HCT116 (cell line): Measurements from ENCODE around the gene SLC10A7. TPM values are rescaled to one million over a fixed set of nuclear protein-coding genes. Genes with fewer than 3 reads are reported as not detected.

Experiments
- ATAC-seq: fragments of 200-7000 bp; cut with Tn5 transposase; 2 replicates; pipeline ENCODE4 v1.9.1; 2020; ENCODE audit warnings: mild to moderate bottlenecking, moderate library complexity
- BruUV-seq: library from RNA; stranded (reverse); fragments of 400-500 nt; replicated peaks from 2 replicates; lab custom pipeline; 2021; lab: Mats Ljungman, UMichigan
- CTCF ChIA-PET: fragments of 300-600 bp; sonication (Branson Sonifier 250); formaldehyde crosslinking; loops from one replicate; lab custom pipeline; 2021; ENCODE audit warnings: antibody characterized with exemption; lab: Charles Lee
- POLR2A ChIA-PET: fragments of 300-600, 350-600 bp; sonication (Branson Sonifier 250); formaldehyde crosslinking; loops from one replicate; lab custom pipeline; 2021; ENCODE audit warnings: antibody characterized with exemption; lab: Charles Lee
- RAD21 ChIA-PET, 2 experiments: fragments of 300-600 bp; sonication (Branson Sonifier 250); formaldehyde crosslinking; loops; one replicate each; lab custom pipeline; 2023; ENCODE audit warnings: low total read pairs in 2 of 2; ENCODE audit not compliant: uncharacterized antibody in 2 of 2, unreplicated experiment in 2 of 2, low non-redundant PET in 1 of 2; lab: Charles Lee
- DNase-seq: peaks from one replicate; pipeline ENCODE4 v3.0.0-alpha.2; 2010; ENCODE audit warnings: low read depth, low spot score
- H2AFZ ChIP-seq: fragments of 200-600 bp; shearing (Covaris generic), sonication (generic); 2 replicates; pipeline ENCODE4 v1.6.1; 2017; ENCODE audit warnings: low read depth, mixed run types, mixed read lengths, antibody characterized with exemption, low read length; ENCODE audit not compliant: poor library complexity, severe bottlenecking
- H3K27ac ChIP-seq: 2 replicates; pipeline ENCODE4 v1.5.1; 2012; ENCODE audit warnings: low read depth, low read length
- H3K27me3 ChIP-seq: fragments of 200-600 bp; sonication (generic); 2 replicates; pipeline ENCODE4 v1.6.1; 2016; ENCODE audit warnings: mixed run types, low read length, mixed read lengths; ENCODE audit not compliant: insufficient read depth
- H3K36me3 ChIP-seq, 2 experiments: fragments of 200-500 bp in 1 of 2; fragments of 200-600 bp in 1 of 2; sonication (Bioruptor generic) in 1 of 2; sonication (generic) in 1 of 2; 2 replicates each; pipeline versions ENCODE4 v1.5.1 to v1.6.1; 2014 to 2016; ENCODE audit warnings: low read length in 2 of 2, inconsistent platforms in 1 of 2, mixed read lengths in 1 of 2, mixed run types in 1 of 2; ENCODE audit not compliant: insufficient read depth in 2 of 2, control insufficient read depth in 1 of 2
- H3K4me1 ChIP-seq, 2 experiments: fragments of 200-600 bp in 1 of 2; sonication (generic) in 1 of 2; 2 replicates each; pipeline versions ENCODE4 v1.5.1 to v1.6.1; 2012 to 2017; ENCODE audit warnings: low read length in 2 of 2, inconsistent platforms in 1 of 2, mild to moderate bottlenecking in 1 of 2, mixed read lengths in 1 of 2, mixed run types in 1 of 2, moderate library complexity in 1 of 2; ENCODE audit not compliant: insufficient read depth in 2 of 2, control insufficient read depth in 1 of 2
- H3K4me2 ChIP-seq: fragments of 200-600 bp; sonication (generic); 2 replicates; pipeline ENCODE4 v1.6.1; 2017; ENCODE audit warnings: mixed run types, low read length, mixed read lengths
- H3K4me3 ChIP-seq, 2 experiments: fragments of 200-600 bp in 1 of 2; sonication (generic) in 1 of 2; replicated peaks in 1 of 2; 2 replicates each; pipeline ENCODE4 v1.5.1; 2011 to 2016; ENCODE audit warnings: low read length in 2 of 2, control low read depth in 1 of 2, low read depth in 1 of 2, mild to moderate bottlenecking in 1 of 2, mixed read lengths in 1 of 2, mixed run types in 1 of 2
- H3K79me2 ChIP-seq: fragments of 200-600 bp; sonication (generic); 2 replicates; pipeline ENCODE4 v1.6.1; 2017; ENCODE audit warnings: mild to moderate bottlenecking, mixed run types, low read length, moderate library complexity, mixed read lengths; ENCODE audit not compliant: insufficient read depth
- H3K9ac ChIP-seq: fragments of 200-600 bp; sonication (generic); 2 replicates; pipeline ENCODE4 v1.6.1; 2016; ENCODE audit warnings: low read length, mixed read lengths
- H3K9me2 ChIP-seq: fragments of 200-600 bp; sonication (generic), shearing (Covaris generic); 2 replicates; pipeline ENCODE4 v1.6.1; 2017; ENCODE audit warnings: mixed run types, mild to moderate bottlenecking, moderate library complexity; ENCODE audit not compliant: insufficient read depth
- H3K9me3 ChIP-seq, 2 experiments: fragments of 200-500 bp in 1 of 2; fragments of 200-600 bp in 1 of 2; sonication (Bioruptor generic) in 1 of 2; sonication (generic) in 1 of 2; 2 replicates each; pipeline ENCODE4 v1.6.1; 2014 to 2017; ENCODE audit warnings: low read length in 2 of 2, mixed read lengths in 2 of 2, inconsistent platforms in 1 of 2, low read depth in 1 of 2, mild to moderate bottlenecking in 1 of 2, mixed run types in 1 of 2, moderate library complexity in 1 of 2; ENCODE audit not compliant: control insufficient read depth in 1 of 2, insufficient read depth in 1 of 2
- H4K20me1 ChIP-seq: fragments of 200-600 bp; sonication (generic), shearing (Covaris generic); 2 replicates; pipeline ENCODE4 v1.6.1; 2017; ENCODE audit warnings: mixed run types, mild to moderate bottlenecking, moderate library complexity; ENCODE audit not compliant: insufficient read depth
- CBX3 ChIP-seq: IDR thresholded peaks from 2 replicates; pipeline ENCODE4 v1.6.1; 2012; ENCODE audit warnings: low read depth
- CEBPB ChIP-seq: IDR thresholded peaks from 2 replicates; pipeline ENCODE4 v1.6.1; 2012; ENCODE audit warnings: low read depth
- ELF1 ChIP-seq: IDR thresholded peaks from 2 replicates; pipeline ENCODE4 v1.6.1; 2012; ENCODE audit warnings: low read depth, borderline replicate concordance
- EZH2phosphoT487 ChIP-seq: fragments of 200-600 bp; IDR thresholded peaks from 2 replicates; pipeline ENCODE4 v1.6.1; 2018; ENCODE audit warnings: antibody characterized with exemption, borderline replicate concordance
- FOSL1 ChIP-seq: IDR thresholded peaks from 2 replicates; pipeline ENCODE4 v1.6.1; 2012; ENCODE audit warnings: low read depth
- POLR2A ChIP-seq: IDR thresholded peaks from 2 replicates; pipeline ENCODE4 v1.7.0; 2011; ENCODE audit warnings: borderline replicate concordance; ENCODE audit not compliant: insufficient read depth, insufficient read length; ENCODE audit errors: extremely low read depth
- POLR2AphosphoS5 ChIP-seq: IDR thresholded peaks from 2 replicates; pipeline ENCODE4 v1.6.1; 2011; ENCODE audit warnings: mild to moderate bottlenecking, low read depth, low read length, moderate library complexity
- RAD21 ChIP-seq: IDR thresholded peaks from 2 replicates; pipeline ENCODE4 v1.6.1; 2012; ENCODE audit warnings: low read depth, mild to moderate bottlenecking
- REST ChIP-seq: IDR thresholded peaks from 2 replicates; pipeline ENCODE4 v1.6.1; 2012; ENCODE audit warnings: low read depth
- SIN3A ChIP-seq: IDR thresholded peaks from 2 replicates; pipeline ENCODE4 v1.6.1; 2012; ENCODE audit warnings: low read depth
- SP1 ChIP-seq: IDR thresholded peaks from 2 replicates; pipeline ENCODE4 v1.6.1; 2012; ENCODE audit warnings: low read depth
- TCF7L2 ChIP-seq: IDR thresholded peaks from 2 replicates; pipeline ENCODE4 v1.7.0; 2011; ENCODE audit warnings: borderline replicate concordance, inconsistent platforms; ENCODE audit not compliant: insufficient read depth, insufficient read length; ENCODE audit errors: extremely low read depth
- YY1 ChIP-seq: IDR thresholded peaks from 2 replicates; pipeline ENCODE4 v1.6.1; 2011; ENCODE audit warnings: low read length, low read depth, moderate library complexity, mild to moderate bottlenecking; ENCODE audit not compliant: insufficient replicate concordance; ENCODE audit errors: extremely low read depth
- intact Hi-C: fragments of 100-400 bp; cut with micrococcal nuclease; formaldehyde crosslinking; loops from 2 replicates; pipeline ENCODE4 v1.10.0; 2022
- total RNA-seq: library from RNA; stranded (reverse); gene quantifications from one replicate; pipeline ENCODE4 v1.2.1, GENCODE V29; 2021; ENCODE audit not compliant: unreplicated experiment
- TF ChIP-seq, protein P1 (sequence below): IDR thresholded peaks from 2 replicates; pipeline ENCODE4 v1.6.1; 2012

The SLC10A7 gene
- total RNA-seq, 1 experiment from 2014 or later, result 5.5 TPM

- TF ChIP-seq YY1, result no peak
- no peak for TF ChIP-seq CBX3
- TF ChIP-seq, protein P1, sequence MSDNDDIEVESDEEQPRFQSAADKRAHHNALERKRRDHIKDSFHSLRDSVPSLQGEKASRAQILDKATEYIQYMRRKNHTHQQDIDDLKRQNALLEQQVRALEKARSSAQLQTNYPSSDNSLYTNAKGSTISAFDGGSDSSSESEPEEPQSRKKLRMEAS, result no peak
Measured at GRCh38 chr4:146428298-146428697, 93.4 kb downstream of the SLC10A7 start (continued).

GRCh38 chr4:146417822-146418221 is 103.9 kb downstream of the SLC10A7 start:
- Histone ChIP-seq H3K79me2 (no peaks in the 10 kb centered on the region), H3K4me1 (no peaks in the 10 kb centered on the region), H3K9me2 (no peaks in the 10 kb centered on the region), H3K4me2 (no peak overlapping the region), H4K20me1 (no peaks in the 10 kb centered on the region), H3K4me3 (no peak overlapping the region), H3K9me3 (no peaks in the 10 kb centered on the region), H2AFZ (no peak overlapping the region), H3K9ac (no peak overlapping the region)
- RAD21 ChIA-PET, result no interaction called here
- POLR2A ChIA-PET, result no interaction called here
- intact Hi-C loops, result no loop called here
- BruUV-seq, result no TSS peak
- no peak for DNase-seq
- CTCF ChIA-PET, result no interaction called here
- TF ChIP-seq POLR2A (no peak), YY1 (no peak), CBX3 (no peak), FOSL1 (no peak), SIN3A (no peak)
- TF ChIP-seq, all 23 proteins: peak for 0
- no peak overlapping the region for H3K27ac ChIP-seq
- no peaks in the 10 kb centered on the region for H3K27me3 ChIP-seq
- H3K36me3 ChIP-seq, result no peaks in the 10 kb centered on the region
- ATAC-seq, result no peak

DNA sequence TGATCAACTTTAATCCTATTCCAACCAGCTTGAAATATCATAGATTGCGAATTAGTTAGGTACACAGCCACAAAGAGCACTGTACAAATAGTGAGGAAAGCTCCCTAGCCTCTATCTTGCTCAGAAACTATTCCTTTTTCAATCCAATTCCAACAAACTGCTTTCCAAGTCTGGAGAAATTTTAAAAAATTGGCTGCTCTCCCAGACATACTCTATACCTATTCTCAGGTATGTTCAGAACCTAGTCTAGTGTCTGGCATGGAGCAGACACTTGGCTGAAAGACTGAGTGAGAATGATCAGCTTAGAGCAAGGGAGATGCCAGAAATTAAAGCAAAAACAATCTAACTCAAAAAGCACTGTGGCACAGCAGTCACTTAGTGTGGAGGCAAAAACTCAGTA is 105.9 kb downstream of the SLC10A7 start:
- no peak overlapping the region for H2AFZ ChIP-seq
- no peaks in the 10 kb centered on the region for H3K9me2 ChIP-seq
- no peaks in the 10 kb centered on the region for H3K27me3 ChIP-seq
- intact Hi-C loops, result no loop called here
- no peak overlapping the region for H3K9ac ChIP-seq
- no peak overlapping the region for H3K4me2 ChIP-seq
- ChIA-PET POLR2A (no interaction called here), CTCF (no interaction called here), RAD21 (no interaction called here)
- H3K4me3 ChIP-seq, result no peak overlapping the region
- H3K4me1 ChIP-seq, result no peaks in the 10 kb centered on the region
- BruUV-seq, result no TSS peak
- DNase-seq, result no peak
- no peak for ATAC-seq
- no peaks in the 10 kb centered on the region for H3K36me3 ChIP-seq
- no peaks in the 10 kb centered on the region for H3K79me2 ChIP-seq
- H3K27ac ChIP-seq, result no peak overlapping the region
- no peaks in the 10 kb centered on the region for H4K20me1 ChIP-seq
- H3K9me3 ChIP-seq, result no peaks in the 10 kb centered on the region
- TF ChIP-seq CBX3 (no peak), EZH2phosphoT487 (no peak), SP1 (no peak), REST (no peak), TCF7L2 (no peak), CEBPB (no peak), RAD21 (no peak), POLR2AphosphoS5 (no peak), ELF1 (no peak), SIN3A (no peak)
